HG03097 (cell line): ENCODE measurements around the gene IRF2BP2.
"Not testable (repeated sequence)": the region's sequence is repeated elsewhere in the genome, so short reads cannot be mapped to it uniquely, and the experiment has no call there.

ENCODE experiments used
- ATAC-seq: cut with Tn5 transposase; IDR thresholded peaks from one replicate; pipeline ENCODE4 v1.9.1; 2021; ENCODE audit not compliant: unreplicated experiment, low FRiP score

Gene IRF2BP2

GRCh38 chr1:234634922-234635321, 24.9 kb upstream of the IRF2BP2 start:
- ATAC-seq = not testable (repeated sequence)

- no peak for ATAC-seq
Observed at GRCh38 chr1:234634387-234634786, 24.4 kb upstream of the IRF2BP2 start.

GRCh38 chr1:234633246-234634003, 23.4 kb upstream of the IRF2BP2 start:
- no peak for ATAC-seq

GRCh38 chr1:234632225-234632624, 22.2 kb upstream of the IRF2BP2 start:
- no peak for ATAC-seq

- ATAC-seq = no peak
Observed at GRCh38 chr1:234631721-234632125, 21.7 kb upstream of the IRF2BP2 start.

- no peak for ATAC-seq
Observed at GRCh38 chr1:234629026-234629425, 19.0 kb upstream of the IRF2BP2 start.

GRCh38 chr1:234628089-234628488, 18.1 kb upstream of the IRF2BP2 start:
- ATAC-seq = no peak

- ATAC-seq = no peak
Observed at GRCh38 chr1:234627009-234627950, 17.3 kb upstream of the IRF2BP2 start.

GRCh38 chr1:234626391-234626790, 16.4 kb upstream of the IRF2BP2 start:
- ATAC-seq = no peak

- no peak for ATAC-seq
Observed at GRCh38 chr1:234624724-234625117, 14.7 kb upstream of the IRF2BP2 start.

GRCh38 chr1:234621657-234622335, 11.8 kb upstream of the IRF2BP2 start:
- ATAC-seq = no peak

GRCh38 chr1:234621127-234621468, 11.1 kb upstream of the IRF2BP2 start:
- ATAC-seq = no peak

- no peak for ATAC-seq
Observed at GRCh38 chr1:234620272-234621126, 10.5 kb upstream of the IRF2BP2 start.

- no peak for ATAC-seq
Observed at GRCh38 chr1:234619794-234620247, 9.8 kb upstream of the IRF2BP2 start.

GRCh38 chr1:234619071-234619480, 9.1 kb upstream of the IRF2BP2 start:
- ATAC-seq = no peak

- no peak for ATAC-seq
Observed at GRCh38 chr1:234618737-234619049, 8.7 kb upstream of the IRF2BP2 start.

- no peak for ATAC-seq
Observed at GRCh38 chr1:234617986-234618736, 8.2 kb upstream of the IRF2BP2 start.

- no peak for ATAC-seq
Observed at GRCh38 chr1:234617131-234617985, 7.4 kb upstream of the IRF2BP2 start.

- ATAC-seq = no peak
Observed at GRCh38 chr1:234616644-234617043, 6.7 kb upstream of the IRF2BP2 start.
